Progenitor cell of endocrine pancreas (in vitro differentiated cells): ENCODE results near the gene SKI. TPM values are rescaled to one million over a fixed set of nuclear protein-coding genes. Genes with fewer than 3 reads are reported as not detected.

Experiments used
- DNase-seq: peaks from one replicate; pipeline ENCODE4 v3.0.0; 2021; ENCODE audit warnings: low spot score; ENCODE audit not compliant: unreplicated experiment
- H3K27ac Mint-ChIP-seq: 2 replicates; pipeline ENCODE4 v1.8.0; 2021; ENCODE audit warnings: mild to moderate bottlenecking, moderate library complexity, mixed read lengths
- H3K27me3 Mint-ChIP-seq: 2 replicates; pipeline ENCODE4 v1.8.0; 2021; ENCODE audit warnings: mixed read lengths
- H3K36me3 Mint-ChIP-seq: 2 replicates; pipeline ENCODE4 v1.8.0; 2022; ENCODE audit warnings: mixed read lengths; ENCODE audit not compliant: insufficient read depth
- H3K4me1 Mint-ChIP-seq: 2 replicates; pipeline ENCODE4 v1.8.0; 2021; ENCODE audit warnings: low read depth, mixed read lengths
- H3K4me3 Mint-ChIP-seq: 2 replicates; pipeline ENCODE4 v1.8.0; 2021; ENCODE audit warnings: low read depth, mild to moderate bottlenecking, moderate library complexity, mixed read lengths
- H3K9me3 Mint-ChIP-seq: 2 replicates; pipeline ENCODE4 v1.8.0; 2021; ENCODE audit warnings: low read depth, mixed read lengths
- total RNA-seq: library from RNA; stranded (reverse); gene quantifications from 2 replicates; pipeline ENCODE4 v1.2.1, GENCODE V29; 2021
- TF ChIP-seq, protein P1 (sequence below): fragments of 200-600 bp; sonication (generic); IDR thresholded peaks from one replicate; pipeline ENCODE4 v1.5.0; 2021; ENCODE audit warnings: antibody characterized with exemption, mild to moderate bottlenecking; ENCODE audit not compliant: unreplicated experiment

Gene SKI
- total RNA-seq, 1 donor from 2014 or later, result 56.2 TPM

DNA sequence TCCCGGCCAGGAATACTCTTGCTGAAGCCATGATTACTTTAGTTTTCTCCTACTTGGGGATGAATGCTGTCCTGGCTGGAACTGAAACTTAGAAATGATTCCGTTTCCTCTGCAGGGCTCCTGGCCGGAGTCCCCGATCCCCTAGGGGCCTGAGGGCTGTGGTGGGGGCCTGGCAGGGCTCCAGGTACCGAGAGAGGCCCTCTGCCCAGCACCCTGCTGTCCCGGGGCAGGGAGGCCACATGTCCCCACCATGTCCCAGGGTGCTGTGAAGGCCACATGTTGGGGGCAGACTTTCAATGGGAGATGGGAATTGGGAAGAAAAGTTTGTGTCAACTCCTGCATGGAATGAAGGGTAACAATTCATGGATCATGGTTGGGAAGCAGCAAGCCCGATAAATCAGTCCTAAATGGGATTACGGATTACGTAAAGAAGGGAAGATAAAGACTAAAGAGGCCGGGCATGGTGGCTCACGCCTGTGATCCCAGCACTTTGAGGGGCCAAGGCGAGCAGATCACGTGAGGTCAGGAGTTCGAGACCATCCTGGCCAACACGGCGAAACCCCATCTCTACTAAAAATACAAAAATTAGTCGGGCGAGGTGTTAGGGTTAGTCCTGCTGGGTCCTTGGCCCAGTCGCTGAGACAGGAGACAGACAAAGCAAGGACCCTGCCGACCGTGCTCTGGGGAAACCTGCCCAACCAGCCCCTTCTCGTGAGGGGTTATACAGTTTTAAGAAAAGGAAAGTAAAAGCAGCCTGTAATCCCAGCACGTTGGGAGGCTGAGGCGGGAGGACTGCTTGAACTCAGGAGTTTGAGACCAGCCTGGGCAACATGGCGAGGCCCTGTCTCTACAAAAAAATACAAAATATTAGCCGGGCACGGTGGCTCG lies 125.7 kb downstream of the SKI start:
- H3K4me3 Mint-ChIP-seq, result no peak overlapping the region
- H3K27ac Mint-ChIP-seq, result no peak overlapping the region
- no peaks in the 10 kb centered on the region for H3K9me3 Mint-ChIP-seq
- no peak for DNase-seq
- H3K4me1 Mint-ChIP-seq, result no peaks in the 10 kb centered on the region
- peaks cover 9% of the 10 kb centered on the region for H3K27me3 Mint-ChIP-seq
- no peaks in the 10 kb centered on the region for H3K36me3 Mint-ChIP-seq
- TF ChIP-seq, protein P1, sequence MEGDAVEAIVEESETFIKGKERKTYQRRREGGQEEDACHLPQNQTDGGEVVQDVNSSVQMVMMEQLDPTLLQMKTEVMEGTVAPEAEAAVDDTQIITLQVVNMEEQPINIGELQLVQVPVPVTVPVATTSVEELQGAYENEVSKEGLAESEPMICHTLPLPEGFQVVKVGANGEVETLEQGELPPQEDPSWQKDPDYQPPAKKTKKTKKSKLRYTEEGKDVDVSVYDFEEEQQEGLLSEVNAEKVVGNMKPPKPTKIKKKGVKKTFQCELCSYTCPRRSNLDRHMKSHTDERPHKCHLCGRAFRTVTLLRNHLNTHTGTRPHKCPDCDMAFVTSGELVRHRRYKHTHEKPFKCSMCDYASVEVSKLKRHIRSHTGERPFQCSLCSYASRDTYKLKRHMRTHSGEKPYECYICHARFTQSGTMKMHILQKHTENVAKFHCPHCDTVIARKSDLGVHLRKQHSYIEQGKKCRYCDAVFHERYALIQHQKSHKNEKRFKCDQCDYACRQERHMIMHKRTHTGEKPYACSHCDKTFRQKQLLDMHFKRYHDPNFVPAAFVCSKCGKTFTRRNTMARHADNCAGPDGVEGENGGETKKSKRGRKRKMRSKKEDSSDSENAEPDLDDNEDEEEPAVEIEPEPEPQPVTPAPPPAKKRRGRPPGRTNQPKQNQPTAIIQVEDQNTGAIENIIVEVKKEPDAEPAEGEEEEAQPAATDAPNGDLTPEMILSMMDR, result no peak

GRCh38 chr1:2354511-2355372 lies 126.6 kb downstream of the SKI start:
- no peaks in the 10 kb centered on the region for H3K9me3 Mint-ChIP-seq
- H3K27ac Mint-ChIP-seq, result no peak overlapping the region
- no peaks in the 10 kb centered on the region for H3K36me3 Mint-ChIP-seq
- no peaks in the 10 kb centered on the region for H3K4me1 Mint-ChIP-seq
- peaks cover 4% of the 10 kb centered on the region for H3K27me3 Mint-ChIP-seq
- TF ChIP-seq, protein P1, result no peak
- DNase-seq, result no peak
- H3K4me3 Mint-ChIP-seq, result no peak overlapping the region

- no peak overlapping the region for H3K27ac Mint-ChIP-seq
- DNase-seq, result no peak
- H3K4me1 Mint-ChIP-seq, result no peaks in the 10 kb centered on the region
- TF ChIP-seq, protein P1, result no peak
- H3K27me3 Mint-ChIP-seq, result peaks cover 4% of the 10 kb centered on the region
- H3K36me3 Mint-ChIP-seq, result peaks cover 3% of the 10 kb centered on the region
- no peak overlapping the region for H3K4me3 Mint-ChIP-seq
- no peaks in the 10 kb centered on the region for H3K9me3 Mint-ChIP-seq
These were observed 127.5 kb downstream of the SKI start for GRCh38 chr1:2355373-2356261.

DNA sequence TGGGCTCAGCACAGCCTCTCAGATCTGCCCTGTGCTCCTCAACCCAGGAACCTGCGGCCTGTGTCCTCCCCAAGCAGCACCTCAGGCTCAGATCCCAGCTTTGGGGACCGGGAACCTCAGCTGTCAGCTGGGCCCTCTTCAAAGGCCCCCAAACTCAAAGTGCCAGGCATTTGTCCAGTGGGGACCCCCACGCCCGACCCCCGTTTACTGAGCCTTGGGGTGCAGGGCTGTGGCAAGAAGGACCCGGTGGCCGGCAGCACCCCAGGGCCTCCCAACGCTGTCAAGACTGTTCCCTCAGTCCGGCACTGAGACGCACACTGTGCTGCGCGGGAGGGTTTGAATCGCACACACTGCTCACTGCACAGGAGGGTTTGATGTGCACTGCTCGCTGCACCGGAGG lies 128.3 kb downstream of the SKI start:
- TF ChIP-seq, protein P1, result no peak
- no peaks in the 10 kb centered on the region for H3K4me1 Mint-ChIP-seq
- DNase-seq, result no peak
- H3K27ac Mint-ChIP-seq, result no peak overlapping the region
- peaks cover 3% of the 10 kb centered on the region for H3K27me3 Mint-ChIP-seq
- H3K4me3 Mint-ChIP-seq, result no peak overlapping the region
- H3K9me3 Mint-ChIP-seq, result no peaks in the 10 kb centered on the region
- peaks cover 3% of the 10 kb centered on the region for H3K36me3 Mint-ChIP-seq
